Ammon's horn (tissue), 1 donor: Measurements from ENCODE around the gene ACTR1B.
"Not testable (repeated sequence)": the region's sequence is repeated elsewhere in the genome, so short reads cannot be mapped to it uniquely, and the experiment has no call there.

ENCODE experiments used
- DNase-seq: peaks from one replicate; pipeline ENCODE4 v3.0.0-alpha.2; 2016; ENCODE audit warnings: low spot score

Gene ACTR1B

DNA sequence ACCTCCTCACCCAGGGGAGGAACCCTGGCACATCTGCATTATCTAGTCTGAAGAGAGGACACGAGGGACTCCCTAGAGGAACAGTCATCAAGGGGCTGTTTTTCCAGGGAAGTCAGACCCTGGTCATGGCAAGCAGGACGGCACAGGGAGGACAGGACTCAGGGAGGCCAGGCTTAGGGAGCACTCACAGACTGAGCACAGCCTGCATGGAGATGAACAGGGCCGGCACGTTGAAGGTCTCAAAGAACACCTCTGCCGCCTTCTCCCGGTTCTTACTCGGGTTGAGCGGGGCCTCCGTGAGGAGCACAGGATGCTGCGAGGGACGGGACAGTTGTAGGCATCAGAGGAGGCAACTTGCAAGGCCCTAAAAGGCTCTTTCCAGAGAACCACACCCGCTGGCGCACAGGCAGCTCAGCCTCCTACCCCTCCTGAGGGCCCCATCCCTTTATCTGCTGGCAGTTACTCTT lies 5.1 kb downstream of the ACTR1B start:
- DNase-seq = no peak

GRCh38 chr2:97657986-97658690 lies 5.7 kb downstream of the ACTR1B start:
- DNase-seq = no peak

GRCh38 chr2:97656905-97657587 lies 6.8 kb downstream of the ACTR1B start:
- DNase-seq = no peak

DNA sequence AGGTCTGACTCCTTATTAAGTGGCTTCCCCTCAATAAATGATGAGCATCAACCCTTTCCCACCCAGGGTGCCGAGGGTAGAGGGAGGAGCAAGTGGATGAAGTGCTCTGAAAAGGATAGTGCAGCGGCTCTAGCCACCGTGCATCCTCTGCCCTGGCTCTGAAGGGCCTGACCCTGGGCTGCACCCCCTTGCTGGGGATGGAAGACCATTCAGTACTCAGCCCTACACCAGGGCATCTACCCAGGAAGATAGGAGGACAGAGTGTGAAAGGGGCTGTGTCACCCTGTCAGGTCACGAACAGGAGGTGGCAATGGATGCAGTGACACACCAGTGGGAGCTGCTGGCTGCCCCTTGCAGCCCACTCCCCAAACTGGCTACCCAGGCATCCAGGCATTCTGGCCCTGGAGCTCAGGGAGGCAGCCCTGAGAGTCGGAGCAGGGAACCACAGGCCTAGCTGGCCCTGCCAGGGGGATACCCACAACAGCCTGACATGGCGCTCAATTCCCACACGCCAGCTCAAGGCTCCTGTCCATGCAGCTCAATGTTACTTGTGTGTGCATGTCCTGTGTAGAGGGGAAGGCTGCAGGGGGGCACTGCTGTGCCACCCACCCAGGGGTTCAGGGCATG lies 7.6 kb downstream of the ACTR1B start:
- DNase-seq = no peak

DNA sequence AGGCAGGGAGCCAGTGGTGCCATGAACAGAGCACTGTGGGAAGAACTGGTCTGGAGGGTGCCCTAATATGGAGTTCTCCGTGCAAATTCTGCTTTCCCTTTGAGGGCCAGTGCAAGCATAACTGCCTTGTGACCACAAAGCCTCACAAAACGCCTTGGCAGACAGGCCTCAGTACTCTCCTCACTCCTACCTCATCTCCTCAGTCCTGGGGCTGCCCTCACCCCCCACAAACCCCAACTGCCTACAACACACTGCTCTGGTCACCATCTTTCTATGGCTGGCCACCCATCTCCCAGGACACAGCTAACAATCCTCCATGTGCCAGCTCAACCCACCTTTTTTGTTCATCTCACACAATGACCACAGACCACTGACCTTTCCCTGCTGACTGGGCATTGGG lies 9.1 kb downstream of the ACTR1B start:
- DNase-seq = no peak

DNA sequence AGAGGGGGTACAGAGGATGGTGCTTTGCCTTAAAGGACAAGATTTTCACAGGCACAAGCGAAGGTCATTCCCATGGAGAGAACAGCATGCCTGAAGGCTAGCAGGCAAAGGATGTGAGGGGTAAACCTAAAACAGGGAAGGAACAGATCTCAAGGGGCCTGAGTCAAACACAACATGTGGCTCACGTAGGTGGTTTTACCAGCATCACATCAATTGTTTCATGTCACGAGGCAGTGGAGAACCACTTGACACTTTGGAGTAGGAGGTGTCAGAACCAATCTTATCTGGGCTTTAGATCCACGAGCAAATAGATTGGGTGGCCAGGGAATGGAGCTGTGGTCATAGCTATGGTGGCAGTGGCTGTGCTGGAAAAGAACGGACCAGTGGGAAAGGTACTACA lies 9.5 kb downstream of the ACTR1B start:
- no peak for DNase-seq

- DNase-seq = no peak
Measured at GRCh38 chr2:97653874-97654273, 10.0 kb downstream of the ACTR1B start.

DNA sequence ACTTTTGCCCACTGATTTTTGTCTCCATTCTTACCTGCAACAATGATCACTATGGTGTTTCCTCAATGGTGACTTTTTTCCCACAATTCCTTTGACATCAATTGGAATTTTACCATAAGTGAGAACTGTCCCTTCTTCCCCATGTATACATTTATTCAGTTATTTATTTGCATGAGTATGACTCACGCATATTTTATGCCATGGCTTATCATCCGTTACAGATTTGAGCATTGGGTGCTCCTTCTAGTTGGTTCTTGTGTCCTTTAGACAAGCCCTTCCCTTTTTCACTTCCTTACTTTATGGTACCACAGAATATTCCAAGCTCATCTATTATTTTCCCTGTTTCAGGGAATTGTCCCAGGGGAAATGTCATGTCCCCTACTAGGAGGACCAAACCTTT lies 10.4 kb downstream of the ACTR1B start:
- DNase-seq = no peak

DNA sequence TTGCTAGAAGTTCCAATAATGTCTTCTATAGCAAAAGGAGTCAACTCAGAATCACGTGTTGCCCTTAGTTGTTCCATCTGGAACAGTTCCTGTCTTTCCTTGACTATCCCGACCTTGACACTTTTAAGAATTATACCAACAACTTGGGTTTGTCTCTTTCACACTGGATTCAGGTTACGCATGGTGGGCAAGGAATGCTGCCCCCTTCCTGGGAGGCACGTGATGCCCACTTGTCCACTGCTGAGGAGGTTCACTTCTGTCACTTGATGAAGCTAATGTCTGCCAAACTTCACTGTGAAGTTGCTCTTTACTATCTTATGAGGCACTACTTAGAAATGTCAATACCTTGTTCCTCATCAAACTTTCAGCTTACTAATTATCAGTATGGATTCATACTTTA lies 12.7 kb downstream of the ACTR1B start:
- DNase-seq = no peak

DNA sequence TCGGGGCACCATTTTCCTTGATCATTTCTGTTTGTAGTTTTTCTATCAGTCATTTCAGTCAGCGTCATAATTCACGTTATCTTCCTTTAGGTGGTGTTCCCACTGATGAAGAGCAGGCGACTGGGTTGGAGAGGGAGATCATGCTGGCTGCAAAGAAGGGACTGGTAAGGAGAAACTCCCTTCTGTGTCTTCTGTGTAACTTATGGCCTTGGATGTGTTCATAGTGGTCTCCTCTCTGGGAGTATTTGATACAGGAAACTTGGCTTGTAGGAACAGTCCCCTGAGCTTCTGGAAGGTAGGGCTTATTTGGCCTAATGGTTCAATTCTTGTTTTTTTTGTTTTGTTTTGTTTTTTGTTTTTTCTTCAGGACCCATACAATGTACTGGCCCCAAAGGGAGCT lies 16.9 kb downstream of the ACTR1B start:
- no peak for DNase-seq

DNA sequence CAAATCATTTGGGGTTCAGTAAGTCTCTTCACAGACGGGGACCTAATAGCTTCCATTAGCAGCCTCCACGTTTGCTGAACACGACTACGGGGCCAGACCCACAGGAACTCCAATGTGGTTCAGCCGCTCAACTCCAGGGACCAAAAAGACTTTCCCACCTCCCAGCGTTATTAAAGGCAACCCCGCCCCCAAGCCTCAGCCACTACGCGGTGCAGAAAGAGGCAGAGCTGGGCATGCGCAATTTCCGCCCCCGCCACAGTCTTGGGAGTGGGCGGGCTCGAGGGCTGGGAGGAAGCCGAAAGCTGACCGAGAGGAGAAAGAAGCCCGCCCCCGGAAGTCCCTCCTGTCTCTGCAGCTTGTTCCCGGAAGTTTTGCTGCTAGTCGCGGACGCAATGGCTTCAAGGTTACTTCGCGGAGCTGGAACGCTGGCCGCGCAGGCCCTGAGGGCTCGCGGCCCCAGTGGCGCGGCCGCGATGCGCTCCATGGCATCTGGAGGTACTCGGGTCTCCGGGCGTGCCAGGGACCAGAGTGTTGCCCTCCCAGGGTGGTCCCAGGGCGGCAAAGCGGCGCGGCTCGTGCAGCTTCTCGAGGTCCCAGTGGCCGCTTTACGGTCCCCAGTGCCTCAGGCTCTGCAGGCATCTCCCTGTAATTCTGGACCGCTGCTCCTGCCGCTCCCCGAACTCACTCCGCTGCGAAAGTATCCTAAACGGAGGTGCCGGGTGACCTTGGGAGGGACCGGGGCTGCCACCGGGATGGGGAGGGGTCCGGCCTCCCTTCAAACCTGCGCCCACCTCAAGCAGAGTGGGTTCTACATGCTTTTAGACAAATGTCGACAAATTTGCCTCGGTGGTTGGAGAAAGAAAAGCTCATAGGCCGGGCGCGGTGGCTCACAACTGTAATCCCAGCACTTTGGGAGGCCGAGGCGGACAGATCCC lies 17.9 kb downstream of the ACTR1B start, which contains the start of gene COX5B:
TSS of gene COX5B (plus strand) at position 368 of the 935 bp plus-strand sequence. CDS start at position 393, 25 bp downstream.
- peak; percentile 99 for DNase-seq

- no peak for DNase-seq
Measured at GRCh38 chr2:97645112-97645694, 18.6 kb downstream of the ACTR1B start.

GRCh38 chr2:97644023-97644717 lies 19.7 kb downstream of the ACTR1B start:
- no peak for DNase-seq

GRCh38 chr2:97626049-97626430 lies 37.8 kb downstream of the ACTR1B start:
- not testable (repeated sequence) for DNase-seq

DNA sequence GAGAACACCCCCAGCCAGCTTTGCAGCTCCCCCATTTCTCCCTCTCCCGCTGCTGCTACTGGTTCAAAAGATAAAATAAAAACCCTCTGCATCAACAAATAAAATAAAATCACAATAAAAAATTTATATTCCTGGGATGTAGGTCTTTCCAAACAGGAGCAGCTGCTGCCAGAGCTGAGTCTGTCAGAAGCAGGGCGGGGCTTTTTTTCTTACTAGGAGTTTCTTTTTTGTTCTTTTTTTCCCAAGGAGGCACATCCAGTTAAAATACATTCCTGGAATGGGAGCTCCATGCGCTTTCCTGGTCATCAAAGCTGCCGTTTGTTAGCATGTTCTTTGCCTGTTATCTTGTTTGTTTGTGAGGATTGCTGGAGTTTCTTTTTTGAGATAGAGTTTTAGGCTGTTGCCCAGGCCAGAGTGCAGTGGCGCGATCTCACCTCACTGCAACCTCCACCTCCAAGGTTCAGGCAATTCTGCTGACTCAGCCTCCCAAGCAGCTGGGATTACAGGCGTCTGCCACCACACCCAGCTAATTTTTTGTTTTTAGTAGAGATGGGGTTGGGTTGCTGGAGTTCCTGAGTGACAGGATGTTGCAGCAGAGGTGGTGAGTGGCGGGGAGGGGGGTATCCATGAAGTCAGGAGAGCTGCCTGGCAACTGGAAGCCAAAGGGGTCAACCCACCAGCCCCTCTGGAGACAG lies 38.3 kb downstream of the ACTR1B start:
- not testable (repeated sequence) for DNase-seq

GRCh38 chr2:97622976-97623375 lies 40.9 kb downstream of the ACTR1B start:
- not testable (repeated sequence) for DNase-seq

DNA sequence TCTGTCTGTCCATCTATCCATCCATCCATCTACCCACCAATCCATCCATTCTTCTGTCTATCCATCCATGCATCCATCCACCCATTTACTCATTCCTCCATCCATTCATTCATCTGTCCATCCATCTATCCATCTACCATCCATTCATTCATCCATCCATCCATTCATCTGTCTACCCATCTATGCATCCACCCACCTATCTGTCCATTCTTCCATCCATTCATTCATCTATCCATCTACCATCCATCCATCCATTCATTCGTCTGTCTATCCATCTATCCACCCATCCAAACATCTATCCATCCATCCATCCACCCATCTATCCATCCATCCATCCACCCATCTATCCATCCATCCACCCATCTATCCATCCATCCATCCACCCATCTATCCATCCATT lies 43.4 kb downstream of the ACTR1B start:
- not testable (repeated sequence) for DNase-seq

GRCh38 chr2:97618939-97619827 lies 44.7 kb downstream of the ACTR1B start:
- not testable (repeated sequence) for DNase-seq

- no peak for DNase-seq
Measured at GRCh38 chr2:97617911-97618310, 45.9 kb downstream of the ACTR1B start.
